NT2/D1 (cell line): ENCODE results near the gene PLXNA1.

Source experiments
- SUZ12 ChIP-seq: IDR thresholded peaks from 2 replicates; pipeline ENCODE4 v1.6.1; 2011; ENCODE audit not compliant: insufficient read length, insufficient read depth; ENCODE audit errors: extremely low read depth
- YY1 ChIP-seq: IDR thresholded peaks from 2 replicates; pipeline ENCODE4 v1.6.1; 2011; ENCODE audit not compliant: insufficient read length, insufficient read depth
- ZNF274 ChIP-seq: IDR thresholded peaks from 2 replicates; pipeline ENCODE4 v1.6.1; 2011; ENCODE audit warnings: mild to moderate bottlenecking, low read depth, low read length

GRCh38 chr3:126948980-126949535, 33.9 kb upstream of the PLXNA1 start:
- TF ChIP-seq YY1 (no peak), ZNF274 (no peak), SUZ12 (no peak)
